Measurements from ENCODE around the gene PPP2R5C. TPM values are rescaled to one million over a fixed set of nuclear protein-coding genes. Genes with fewer than 3 reads are reported as not detected.

The PPP2R5C gene
- total and polyA plus RNA-seq, 2 of the 8 experiments (the other 6 are each of a cell fraction or from before 2014, with no cell fraction given) = 49.6 to 95.9 TPM

DNA sequence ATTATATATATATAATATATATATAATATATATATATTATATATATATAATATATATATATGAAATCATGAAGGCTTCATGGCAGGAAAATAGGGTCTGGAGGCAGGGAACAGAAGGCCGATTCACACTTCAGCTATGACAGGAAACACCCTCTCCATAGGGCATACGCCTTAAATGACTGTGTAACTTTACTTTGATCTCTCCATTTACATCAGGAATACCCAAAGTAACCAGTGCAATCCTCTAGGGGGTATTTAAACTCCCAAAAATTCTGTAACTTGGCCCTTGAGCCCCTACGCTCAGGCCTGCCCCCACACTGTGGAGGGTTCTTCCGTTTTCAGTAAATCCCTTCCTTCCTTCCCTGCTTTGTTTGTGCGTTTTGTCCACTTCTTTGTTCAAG is 40.4 kb upstream of the PPP2R5C start (continued):
- TF ChIP-seq GTF2F1 (IDR thresholded peaks at IDR 0.05; ENCODE audit: borderline replicate concordance, low read depth, low read length) = no peak
- TF ChIP-seq, protein P1, sequence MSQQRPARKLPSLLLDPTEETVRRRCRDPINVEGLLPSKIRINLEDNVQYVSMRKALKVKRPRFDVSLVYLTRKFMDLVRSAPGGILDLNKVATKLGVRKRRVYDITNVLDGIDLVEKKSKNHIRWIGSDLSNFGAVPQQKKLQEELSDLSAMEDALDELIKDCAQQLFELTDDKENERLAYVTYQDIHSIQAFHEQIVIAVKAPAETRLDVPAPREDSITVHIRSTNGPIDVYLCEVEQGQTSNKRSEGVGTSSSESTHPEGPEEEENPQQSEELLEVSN (IDR thresholded peaks at IDR 0.05) = no peak
- TF ChIP-seq YY1 (IDR thresholded peaks at IDR 0.05; ENCODE audit: low read depth, low read length) = no peak
- TF ChIP-seq, protein P2, sequence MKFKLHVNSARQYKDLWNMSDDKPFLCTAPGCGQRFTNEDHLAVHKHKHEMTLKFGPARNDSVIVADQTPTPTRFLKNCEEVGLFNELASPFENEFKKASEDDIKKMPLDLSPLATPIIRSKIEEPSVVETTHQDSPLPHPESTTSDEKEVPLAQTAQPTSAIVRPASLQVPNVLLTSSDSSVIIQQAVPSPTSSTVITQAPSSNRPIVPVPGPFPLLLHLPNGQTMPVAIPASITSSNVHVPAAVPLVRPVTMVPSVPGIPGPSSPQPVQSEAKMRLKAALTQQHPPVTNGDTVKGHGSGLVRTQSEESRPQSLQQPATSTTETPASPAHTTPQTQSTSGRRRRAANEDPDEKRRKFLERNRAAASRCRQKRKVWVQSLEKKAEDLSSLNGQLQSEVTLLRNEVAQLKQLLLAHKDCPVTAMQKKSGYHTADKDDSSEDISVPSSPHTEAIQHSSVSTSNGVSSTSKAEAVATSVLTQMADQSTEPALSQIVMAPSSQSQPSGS (IDR thresholded peaks at IDR 0.05; ENCODE audit: low read length) = no peak
